Rectal smooth muscle tissue (tissue), 1 donor: ENCODE data around the gene GIMAP8.
A peak's percentile ranks its signal among the peaks of the same experiment; 100 is the strongest.
"Not testable (repeated sequence)": the region's sequence is repeated elsewhere in the genome, so short reads cannot be mapped to it uniquely, and the experiment has no call there.

ENCODE experiments used
- H3K27ac ChIP-seq: one replicate; pipeline ENCODE4 v1.7.0; 2013; ENCODE audit warnings: low read depth, low read length, inconsistent platforms
- H3K27me3 ChIP-seq: one replicate; pipeline ENCODE4 v1.7.0; 2013; ENCODE audit warnings: low read length; ENCODE audit not compliant: control insufficient read depth, insufficient read depth
- H3K36me3 ChIP-seq: one replicate; pipeline ENCODE4 v1.7.0; 2013; ENCODE audit warnings: low read length; ENCODE audit not compliant: control insufficient read depth, insufficient read depth
- H3K4me1 ChIP-seq: one replicate; pipeline ENCODE4 v1.7.0; 2013; ENCODE audit warnings: low read length; ENCODE audit not compliant: control insufficient read depth, insufficient read depth
- H3K4me3 ChIP-seq: one replicate; pipeline ENCODE4 v1.7.0; 2013; ENCODE audit warnings: low read length
- H3K9ac ChIP-seq: one replicate; pipeline ENCODE4 v1.7.0; 2013; ENCODE audit warnings: low read length

Gene GIMAP8

DNA sequence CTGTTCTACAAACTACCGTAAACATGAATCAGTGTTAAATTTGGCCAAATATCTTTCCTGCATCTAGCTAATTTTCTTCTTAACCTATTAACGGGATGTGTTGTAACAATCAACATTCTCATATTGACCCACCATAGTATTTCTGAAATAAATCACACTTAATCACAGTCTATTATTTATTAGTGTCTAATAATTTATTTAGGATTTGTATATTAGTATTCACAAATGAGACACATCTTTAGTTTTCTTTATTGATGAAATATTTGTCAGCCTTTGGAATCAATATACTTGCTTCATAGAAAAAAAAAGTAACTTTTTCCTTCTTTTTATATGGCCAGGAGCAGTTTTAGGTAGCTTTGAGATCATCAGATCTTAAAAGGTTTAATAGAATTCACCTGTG lies 68.9 kb downstream of the GIMAP8 start:
- H3K27me3 ChIP-seq: no peaks in the 10 kb centered on the region
- H3K4me3 ChIP-seq: no peak overlapping the region
- H3K9ac ChIP-seq: no peak overlapping the region
- no peaks in the 10 kb centered on the region for H3K4me1 ChIP-seq
- H3K36me3 ChIP-seq: peaks cover 4% of the 10 kb centered on the region
- no peak overlapping the region for H3K27ac ChIP-seq

GRCh38 chr7:150520145-150520544 lies 69.7 kb downstream of the GIMAP8 start:
- no peak overlapping the region for H3K27ac ChIP-seq
- no peak overlapping the region for H3K9ac ChIP-seq
- peaks cover 4% of the 10 kb centered on the region for H3K36me3 ChIP-seq
- no peaks in the 10 kb centered on the region for H3K27me3 ChIP-seq
- H3K4me3 ChIP-seq: peak overlapping the region; percentile 29
- no peaks in the 10 kb centered on the region for H3K4me1 ChIP-seq

GRCh38 chr7:150522931-150523330 lies 72.5 kb downstream of the GIMAP8 start:
- H3K36me3 ChIP-seq, H3K4me1 ChIP-seq, H3K27me3 ChIP-seq, H3K4me3 ChIP-seq, H3K27ac ChIP-seq, H3K9ac ChIP-seq: not testable (repeated sequence)

DNA sequence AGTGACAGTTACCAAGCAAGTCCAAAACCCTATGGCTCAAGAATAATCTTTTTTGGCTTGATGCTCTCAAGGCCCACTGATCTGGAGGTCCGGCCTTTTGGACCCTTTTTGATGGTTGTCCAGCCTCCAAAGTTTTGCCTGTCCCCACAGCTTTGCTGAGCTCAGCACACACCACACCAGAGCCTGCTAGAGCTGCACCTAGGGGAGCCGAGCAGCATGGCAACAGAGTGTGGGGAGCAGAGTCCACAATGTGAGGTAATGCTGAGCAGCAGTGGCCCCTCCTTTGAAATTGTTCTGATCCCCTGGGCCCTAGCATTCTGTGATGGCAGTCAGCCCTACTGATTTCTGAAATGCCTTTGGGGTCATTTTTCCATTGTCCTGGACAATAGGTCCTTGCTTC lies 73.6 kb downstream of the GIMAP8 start:
- Histone ChIP-seq H3K4me3 (no peak overlapping the region), H3K27me3 (no peaks in the 10 kb centered on the region), H3K4me1 (no peaks in the 10 kb centered on the region), H3K9ac (no peak overlapping the region), H3K27ac (no peak overlapping the region), H3K36me3 (peaks cover 4% of the 10 kb centered on the region)
